Pericardium fibroblast (primary cell): Measurements from ENCODE around the gene SIDT2. TPM values are rescaled to one million over a fixed set of nuclear protein-coding genes. Genes with fewer than 3 reads are reported as not detected.

Source experiments
- total RNA-seq: library from RNA; depleted of rRNA; stranded (reverse); fragments of >200 nt; gene quantifications from 2 replicates; pipeline ENCODE4 v1.2.3, GENCODE V29; 2015

The SIDT2 gene
- 25.8 and 30.8 TPM in 2 replicates for total RNA-seq

DNA sequence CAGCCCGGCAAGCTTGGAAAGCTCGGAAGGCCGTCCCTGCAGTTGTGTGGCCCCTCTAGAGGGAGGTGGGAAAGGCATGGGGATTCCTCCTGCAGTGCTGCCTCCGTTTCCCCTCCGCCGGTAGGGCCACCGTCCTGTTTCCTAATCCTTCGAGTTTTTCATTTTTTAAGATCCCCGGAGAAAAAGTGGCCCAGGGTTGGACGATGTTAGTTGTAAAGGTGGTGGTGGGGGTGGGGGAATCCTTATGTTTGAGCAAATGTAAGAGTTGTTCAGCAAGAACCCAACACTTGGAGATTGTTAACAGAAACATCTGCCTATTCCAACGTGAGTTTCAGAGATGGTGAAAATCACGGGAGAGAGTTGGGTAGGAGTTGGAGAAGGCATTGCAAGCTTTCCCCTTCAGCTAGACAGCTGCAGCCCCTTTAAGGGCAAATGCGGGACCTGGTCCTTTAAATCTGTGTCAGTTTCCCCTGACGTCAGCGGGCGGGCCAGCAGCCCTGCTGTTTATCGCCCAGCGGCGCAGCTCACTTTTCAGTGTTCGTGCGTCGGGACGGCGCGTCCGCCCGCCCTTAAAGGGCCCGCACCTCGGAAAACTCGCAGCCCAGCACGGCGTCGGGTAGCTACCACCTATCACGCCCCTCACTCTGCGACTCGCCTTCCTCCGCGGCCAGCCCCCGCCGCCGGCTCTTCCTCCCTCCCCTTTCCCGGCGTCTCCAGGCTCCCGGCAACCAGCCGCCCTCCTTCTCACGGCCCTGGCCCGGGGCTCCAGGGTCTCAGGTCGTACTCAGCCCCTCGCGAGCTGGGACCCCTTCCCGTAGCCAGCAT is at the start of gene SIDT2:
Gene SIDT2, plus strand, starts transcription at position 534 of the 825 bp plus-strand sequence. CDS start 521 bp downstream, outside the sequence.

GRCh38 chr11:117143871-117144476 is 34.6 kb upstream of the SIDT2 start, which contains the start of gene PAFAH1B2:
Gene PAFAH1B2 (plus strand): TSS chr11:117144287. CDS start chr11:117152448, 8,161 bp downstream.

DNA sequence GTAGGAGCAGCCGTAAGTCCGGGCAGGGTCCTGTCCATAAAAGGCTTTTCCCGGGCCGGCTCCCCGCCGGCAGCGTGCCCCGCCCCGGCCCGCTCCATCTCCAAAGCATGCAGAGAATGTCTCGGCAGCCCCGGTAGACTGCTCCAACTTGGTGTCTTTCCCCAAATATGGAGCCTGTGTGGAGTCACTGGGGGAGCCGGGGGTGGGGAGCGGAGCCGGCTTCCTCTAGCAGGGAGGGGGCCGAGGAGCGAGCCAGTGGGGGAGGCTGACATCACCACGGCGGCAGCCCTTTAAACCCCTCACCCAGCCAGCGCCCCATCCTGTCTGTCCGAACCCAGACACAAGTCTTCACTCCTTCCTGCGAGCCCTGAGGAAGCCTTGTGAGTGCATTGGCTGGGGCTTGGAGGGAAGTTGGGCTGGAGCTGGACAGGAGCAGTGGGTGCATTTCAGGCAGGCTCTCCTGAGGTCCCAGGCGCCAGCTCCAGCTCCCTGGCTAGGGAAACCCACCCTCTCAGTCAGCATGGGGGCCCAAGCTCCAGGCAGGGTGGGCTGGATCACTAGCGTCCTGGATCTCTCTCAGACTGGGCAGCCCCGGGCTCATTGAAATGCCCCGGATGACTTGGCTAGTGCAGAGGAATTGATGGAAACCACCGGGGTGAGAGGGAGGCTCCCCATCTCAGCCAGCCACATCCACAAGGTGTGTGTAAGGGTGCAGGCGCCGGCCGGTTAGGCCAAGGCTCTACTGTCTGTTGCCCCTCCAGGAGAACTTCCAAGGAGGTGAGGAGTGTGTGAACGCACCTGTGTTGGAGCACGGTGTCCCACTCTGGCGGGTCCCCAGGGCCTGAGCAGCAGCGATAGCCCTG is 20.7 kb downstream of the SIDT2 start, which contains the start of gene TAGLN:
Gene TAGLN, plus strand, starts transcription at position 318 of the 863 bp plus-strand sequence. CDS start 3,644 bp downstream, outside the sequence.

DNA sequence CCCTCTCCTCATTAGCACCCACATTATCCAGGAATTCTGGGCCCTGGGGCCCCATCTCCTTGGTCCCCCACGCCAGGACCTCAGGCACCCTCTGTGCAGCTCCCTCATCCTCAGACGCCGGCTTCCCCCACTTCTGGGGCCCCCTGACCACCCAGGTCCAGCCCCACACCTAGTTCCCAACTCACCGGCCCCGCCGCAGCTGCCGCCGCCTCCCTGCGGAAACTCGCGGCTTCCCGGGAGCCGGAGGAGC is 53.2 kb downstream of the SIDT2 start, which contains the start of gene PCSK7:
Gene PCSK7, minus strand, starts transcription at position 232 of the 250 bp plus-strand sequence. CDS start 2,229 bp downstream, outside the sequence.

DNA sequence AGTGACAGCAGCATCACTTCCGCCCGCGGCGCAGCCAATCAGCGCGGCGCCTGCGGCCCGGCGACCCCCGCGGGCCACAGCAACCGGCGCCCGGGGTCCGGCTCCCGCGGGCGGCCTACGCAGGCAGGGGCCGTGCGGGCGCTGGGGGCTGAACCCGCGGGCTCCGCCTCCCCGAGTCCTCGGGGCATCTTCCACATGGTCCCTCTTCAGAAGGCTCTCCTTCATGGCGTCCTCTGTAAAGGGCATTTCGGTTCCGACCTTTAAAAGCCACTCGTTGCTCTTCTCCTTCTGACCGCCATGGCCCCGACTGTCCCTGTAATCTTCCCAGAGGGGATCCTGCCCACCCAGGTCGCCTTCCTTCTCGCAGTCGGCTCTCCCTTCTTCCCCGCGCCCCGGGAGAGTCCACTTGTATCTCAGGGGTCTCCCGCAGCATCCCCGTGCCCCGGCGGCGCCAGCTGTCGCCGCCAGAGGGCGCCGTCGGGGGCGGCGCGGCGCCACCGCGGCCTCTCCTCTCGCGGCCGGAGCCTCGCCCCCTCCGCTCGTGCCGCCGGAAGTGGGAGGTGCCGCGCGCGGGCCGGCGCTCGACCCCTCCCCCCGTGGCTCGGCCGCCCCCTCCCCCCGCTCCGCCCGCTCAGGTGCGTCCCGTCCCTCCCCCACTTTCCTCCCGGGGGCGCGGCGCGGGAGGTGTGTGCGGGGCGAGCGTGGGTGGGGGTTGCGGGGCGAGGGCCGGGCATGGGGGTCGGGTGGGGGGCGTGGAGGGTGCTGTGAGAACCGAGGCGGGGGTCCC is 53.7 kb downstream of the SIDT2 start, which contains the start of gene RNF214:
Gene RNF214, plus strand, starts transcription at position 580 of the 787 bp plus-strand sequence. CDS start 1,602 bp downstream, outside the sequence.

Other genes with a start within 250 kb of the SIDT2 start
- 13.5 and 14.3 TPM in 2 replicates for gene SIK3, start 80.3 kb upstream of the SIDT2 start, total RNA-seq
- gene PAFAH1B2, start 34.5 kb upstream of the SIDT2 start, total RNA-seq, result 46.7 and 56.4 TPM in 2 replicates
- 405 and 3,406 TPM in 2 replicates for gene TAGLN, start 20.6 kb downstream of the SIDT2 start, total RNA-seq
- 23.2 and 41.7 TPM in 2 replicates for gene PCSK7, start 53.3 kb downstream of the SIDT2 start, total RNA-seq
- gene RNF214, start 53.9 kb downstream of the SIDT2 start, total RNA-seq, result 6.9 and 9.4 TPM in 2 replicates
- 1.3 and 6.0 TPM in 2 replicates for gene BACE1-AS, start 112.6 kb downstream of the SIDT2 start, total RNA-seq
- 34.3 and 39.2 TPM in 2 replicates for gene BACE1, start 137.5 kb downstream of the SIDT2 start, total RNA-seq
- 14.1 and 23.3 TPM in 2 replicates for gene CEP164, start 149.1 kb downstream of the SIDT2 start, total RNA-seq